ENCODE data around the gene ATRN. TPM values are rescaled to one million over a fixed set of nuclear protein-coding genes. Genes with fewer than 3 reads are reported as not detected.

ATRN gene
- polyA plus RNA-seq, 1 donor from 2014 or later, result 27.5 TPM

DNA sequence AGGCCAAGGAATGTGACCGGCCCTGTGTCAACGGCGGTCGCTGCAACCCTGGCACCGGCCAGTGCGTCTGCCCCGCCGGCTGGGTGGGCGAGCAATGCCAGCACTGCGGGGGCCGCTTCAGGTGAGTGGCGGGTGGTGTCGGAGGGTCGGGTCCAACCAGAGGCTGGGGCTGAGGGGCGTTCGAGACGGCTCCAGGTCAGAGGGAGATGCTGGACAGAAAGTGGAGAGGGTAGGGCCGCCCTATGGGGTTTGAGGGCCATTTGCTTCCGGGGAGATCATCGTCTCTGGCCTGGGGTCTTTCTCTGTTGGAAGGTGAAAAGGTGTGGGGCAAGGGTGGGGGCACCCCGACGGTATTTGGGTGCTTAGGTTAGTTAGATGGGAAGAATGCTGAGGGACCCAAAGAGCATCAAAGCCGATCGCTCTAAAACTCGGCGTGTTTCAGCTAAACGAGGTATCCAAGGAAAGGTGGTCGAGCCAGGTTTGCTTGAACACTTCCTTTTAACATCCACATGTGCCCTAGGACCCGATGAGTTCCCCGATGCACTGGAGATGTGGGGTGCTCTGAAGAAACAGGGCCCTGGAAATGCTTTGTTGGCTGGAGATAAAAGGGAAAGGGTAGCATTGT is 691 bp downstream of the ATRN start:
- Histone ChIP-seq H3K4me2 (ENCODE audit: low read length) (peak overlapping the region; percentile 91), H4K20me1 (ENCODE audit: insufficient read depth) (no peaks in the 10 kb centered on the region), H3K4me3 (ENCODE audit: low read length) (peak overlapping the region; percentile 97), H3K36me3 (ENCODE audit: insufficient read depth, low read length) (no peaks in the 10 kb centered on the region), H3K9ac (ENCODE audit: low read length) (peak overlapping the region; percentile 89), H3K9me2 (ENCODE audit: insufficient read depth, low read length) (no peaks in the 10 kb centered on the region), H2AFZ (ENCODE audit: low read depth, low read length) (peak overlapping the region; percentile 19), H3K9me3 (ENCODE audit: low read length) (no peaks in the 10 kb centered on the region), H3F3A (ENCODE audit: insufficient read depth, low read length, poor library complexity, severe bottlenecking) (no peaks in the 10 kb centered on the region), H3K79me2 (replicated peaks; ENCODE audit: insufficient read depth, low read length) (peaks cover 33% of the 10 kb centered on the region), H3K27me3 (ENCODE audit: insufficient read depth, low read depth, low read length) (no peaks in the 10 kb centered on the region), H3K27ac (ENCODE audit: low read length) (peak overlapping the region; percentile 86)
- peak; percentile 45 for TF ChIP-seq MXI1 (conservative IDR thresholded peaks at IDR 0.05; ENCODE audit: poor library complexity, severe bottlenecking)
- TF ChIP-seq SMC3 (conservative IDR thresholded peaks at IDR 0.05; ENCODE audit: poor library complexity), result no peak
- no peak for TF ChIP-seq CTCF (IDR thresholded peaks at IDR 0.05; ENCODE audit: poor library complexity, severe bottlenecking)
- no peak for TF ChIP-seq EZH2 (IDR thresholded peaks at IDR 0.05; ENCODE audit: borderline replicate concordance, insufficient read depth, low read length, poor library complexity, severe bottlenecking)
- no peak for TF ChIP-seq POLR2AphosphoS5 (IDR thresholded peaks at IDR 0.05)
- no peak for TF ChIP-seq REST (IDR thresholded peaks at IDR 0.05; ENCODE audit: borderline replicate concordance)
- no peak for TF ChIP-seq RAD21 (conservative IDR thresholded peaks at IDR 0.05)
- TF ChIP-seq EP300 (conservative IDR thresholded peaks at IDR 0.05; ENCODE audit: poor library complexity, severe bottlenecking), result no peak
- TF ChIP-seq TAF1 (IDR thresholded peaks at IDR 0.05; ENCODE audit: low read depth), result no peak

- H3F3A ChIP-seq (ENCODE audit: insufficient read depth, low read length, poor library complexity, severe bottlenecking), result no peaks in the 10 kb centered on the region
- H3K27me3 ChIP-seq (ENCODE audit: insufficient read depth, low read depth, low read length), result no peaks in the 10 kb centered on the region
- H3K9ac ChIP-seq (ENCODE audit: low read length), result peak overlapping the region; percentile 89
- H3K9me3 ChIP-seq (ENCODE audit: low read length), result no peaks in the 10 kb centered on the region
- no peaks in the 10 kb centered on the region for H4K20me1 ChIP-seq (ENCODE audit: insufficient read depth)
- H3K79me2 ChIP-seq (replicated peaks; ENCODE audit: insufficient read depth, low read length), result peaks cover 33% of the 10 kb centered on the region
- peak overlapping the region; percentile 91 for H3K4me2 ChIP-seq (ENCODE audit: low read length)
- peak overlapping the region; percentile 86 for H3K27ac ChIP-seq (ENCODE audit: low read length)
- no peaks in the 10 kb centered on the region for H3K36me3 ChIP-seq (ENCODE audit: insufficient read depth, low read length)
- peak overlapping the region; percentile 97 for H3K4me3 ChIP-seq (ENCODE audit: low read length)
- no peak overlapping the region for H2AFZ ChIP-seq (ENCODE audit: low read depth, low read length)
- H3K9me2 ChIP-seq (ENCODE audit: insufficient read depth, low read length), result no peaks in the 10 kb centered on the region
- TF ChIP-seq EZH2 (IDR thresholded peaks at IDR 0.05; ENCODE audit: borderline replicate concordance, insufficient read depth, low read length, poor library complexity, severe bottlenecking), result no peak
- no peak for TF ChIP-seq MXI1 (conservative IDR thresholded peaks at IDR 0.05; ENCODE audit: poor library complexity, severe bottlenecking)
These were observed 1.3 kb downstream of the ATRN start for GRCh38 chr20:3472105-3472504.
